ENCODE measurements around the gene NECAB2. TPM values are rescaled to one million over a fixed set of nuclear protein-coding genes. Genes with fewer than 3 reads are reported as not detected.

Gene NECAB2
- total RNA-seq, 2 experiments from 2014 or later: not detected

GRCh38 chr16:84022644-84023043 lies 54.6 kb downstream of the NECAB2 start:
- no peak for DNase-seq
- no peak for ATAC-seq (ENCODE audit: poor library complexity)
- H3K4me3 ChIP-seq (ENCODE audit: low read length): no peak overlapping the region
- Mint-ChIP-seq H3K9me3 (peaks cover 9% of the 10 kb centered on the region), H3K36me3 (ENCODE audit: low read depth) (no peaks in the 10 kb centered on the region), H3K27me3 (peaks cover 15% of the 10 kb centered on the region), H3K27ac (no peak overlapping the region), H3K4me1 (ENCODE audit: low read depth) (no peaks in the 10 kb centered on the region), H3K4me3 (no peak overlapping the region)
- CTCF ChIA-PET: no interaction called here
- H3K36me3 ChIP-seq (ENCODE audit: insufficient read depth, low read length): no peaks in the 10 kb centered on the region
- no peaks in the 10 kb centered on the region for H3K27me3 ChIP-seq (ENCODE audit: control insufficient read depth in 1 of 2, insufficient read depth in 2 of 2, low read length in 2 of 2)
- TF ChIP-seq CTCF (IDR thresholded peaks at IDR 0.05): no peak
- H3K27ac ChIP-seq (ENCODE audit: low read depth in 1 of 2, low read length in 2 of 2): no peak overlapping the region
- intact Hi-C loops (cut with DNase I, micrococcal nuclease): no loop called here
- no peaks in the 10 kb centered on the region for H3K4me1 ChIP-seq (ENCODE audit: insufficient read depth, low read length)
- H3K9me3 ChIP-seq (ENCODE audit: control insufficient read depth in 1 of 2, insufficient read depth in 1 of 2, low read length in 2 of 2): peaks cover 10 to 38% of the 10 kb centered on the region in 2 experiments
- POLR2A ChIA-PET: no interaction called here

GRCh38 chr16:84024854-84025253 lies 56.8 kb downstream of the NECAB2 start:
- H3K9me3 Mint-ChIP-seq: peaks cover 6% of the 10 kb centered on the region
- DNase-seq: no peak
- Histone ChIP-seq H3K4me3 (ENCODE audit: low read length) (no peak overlapping the region), H3K4me1 (ENCODE audit: insufficient read depth, low read length) (peaks cover 12% of the 10 kb centered on the region), H3K9me3 (ENCODE audit: control insufficient read depth in 1 of 2, insufficient read depth in 1 of 2, low read length in 2 of 2) (peaks cover 10 to 29% of the 10 kb centered on the region in 2 experiments), H3K27me3 (ENCODE audit: control insufficient read depth in 1 of 2, insufficient read depth in 2 of 2, low read length in 2 of 2) (peaks cover 0 to 8% of the 10 kb centered on the region in 2 experiments), H3K27ac (ENCODE audit: low read depth in 1 of 2, low read length in 2 of 2) (no peak overlapping the region), H3K36me3 (ENCODE audit: insufficient read depth, low read length) (no peaks in the 10 kb centered on the region)
- H3K4me3 Mint-ChIP-seq: no peak overlapping the region
- no peak for ATAC-seq (ENCODE audit: poor library complexity)
- ChIA-PET POLR2A (no interaction called here), CTCF (no interaction called here)
- no peak for TF ChIP-seq CTCF (IDR thresholded peaks at IDR 0.05)
- no peaks in the 10 kb centered on the region for H3K36me3 Mint-ChIP-seq (ENCODE audit: low read depth)
- H3K27me3 Mint-ChIP-seq: peaks cover 31% of the 10 kb centered on the region
- intact Hi-C loops (cut with DNase I, micrococcal nuclease): no loop called here
- H3K4me1 Mint-ChIP-seq (ENCODE audit: low read depth): peaks cover 7% of the 10 kb centered on the region
- H3K27ac Mint-ChIP-seq: no peak overlapping the region

GRCh38 chr16:84026606-84027005 lies 58.6 kb downstream of the NECAB2 start:
- no peak overlapping the region for H3K27ac Mint-ChIP-seq
- no peak for TF ChIP-seq CTCF (IDR thresholded peaks at IDR 0.05)

More at GRCh38 chr16:84026606-84027005, 58.6 kb downstream of the NECAB2 start:
- ATAC-seq (ENCODE audit: poor library complexity) (no peak), DNase-seq (no peak)
- H3K27me3 ChIP-seq (ENCODE audit: control insufficient read depth in 1 of 2, insufficient read depth in 2 of 2, low read length in 2 of 2): peaks cover 0 to 8% of the 10 kb centered on the region in 2 experiments
- ChIA-PET CTCF (no interaction called here), POLR2A (no interaction called here)
- H3K36me3 ChIP-seq (ENCODE audit: insufficient read depth, low read length): no peaks in the 10 kb centered on the region
- Mint-ChIP-seq H3K36me3 (ENCODE audit: low read depth) (no peaks in the 10 kb centered on the region), H3K27me3 (peaks cover 35% of the 10 kb centered on the region), H3K4me1 (ENCODE audit: low read depth) (peaks cover 7% of the 10 kb centered on the region), H3K9me3 (peaks cover under 1% of the 10 kb centered on the region), H3K4me3 (no peak overlapping the region)
- no peak overlapping the region for H3K4me3 ChIP-seq (ENCODE audit: low read length)
- H3K4me1 ChIP-seq (ENCODE audit: insufficient read depth, low read length): peaks cover 12% of the 10 kb centered on the region
- H3K9me3 ChIP-seq (ENCODE audit: control insufficient read depth in 1 of 2, insufficient read depth in 1 of 2, low read length in 2 of 2): peaks cover 2 to 18% of the 10 kb centered on the region in 2 experiments
- no peak overlapping the region for H3K27ac ChIP-seq (ENCODE audit: low read depth in 1 of 2, low read length in 2 of 2)
- intact Hi-C loops (cut with DNase I, micrococcal nuclease): no loop called here
